HG03432 (cell line): ENCODE results near the gene TAX1BP3.

ENCODE experiments used
- ATAC-seq: cut with Tn5 transposase; IDR thresholded peaks from one replicate; pipeline ENCODE4 v1.9.1; 2021; ENCODE audit warnings: mild to moderate bottlenecking, moderate library complexity; ENCODE audit not compliant: unreplicated experiment

The TAX1BP3 gene

GRCh38 chr17:3659541-3660111 is 8.8 kb downstream of the TAX1BP3 start:
- no peak for ATAC-seq

GRCh38 chr17:3658784-3659449 is 9.5 kb downstream of the TAX1BP3 start:
- ATAC-seq, result no peak

- ATAC-seq, result no peak
Observed at GRCh38 chr17:3657874-3658783, 10.2 kb downstream of the TAX1BP3 start.

GRCh38 chr17:3657588-3657869 is 10.8 kb downstream of the TAX1BP3 start:
- no peak for ATAC-seq

DNA sequence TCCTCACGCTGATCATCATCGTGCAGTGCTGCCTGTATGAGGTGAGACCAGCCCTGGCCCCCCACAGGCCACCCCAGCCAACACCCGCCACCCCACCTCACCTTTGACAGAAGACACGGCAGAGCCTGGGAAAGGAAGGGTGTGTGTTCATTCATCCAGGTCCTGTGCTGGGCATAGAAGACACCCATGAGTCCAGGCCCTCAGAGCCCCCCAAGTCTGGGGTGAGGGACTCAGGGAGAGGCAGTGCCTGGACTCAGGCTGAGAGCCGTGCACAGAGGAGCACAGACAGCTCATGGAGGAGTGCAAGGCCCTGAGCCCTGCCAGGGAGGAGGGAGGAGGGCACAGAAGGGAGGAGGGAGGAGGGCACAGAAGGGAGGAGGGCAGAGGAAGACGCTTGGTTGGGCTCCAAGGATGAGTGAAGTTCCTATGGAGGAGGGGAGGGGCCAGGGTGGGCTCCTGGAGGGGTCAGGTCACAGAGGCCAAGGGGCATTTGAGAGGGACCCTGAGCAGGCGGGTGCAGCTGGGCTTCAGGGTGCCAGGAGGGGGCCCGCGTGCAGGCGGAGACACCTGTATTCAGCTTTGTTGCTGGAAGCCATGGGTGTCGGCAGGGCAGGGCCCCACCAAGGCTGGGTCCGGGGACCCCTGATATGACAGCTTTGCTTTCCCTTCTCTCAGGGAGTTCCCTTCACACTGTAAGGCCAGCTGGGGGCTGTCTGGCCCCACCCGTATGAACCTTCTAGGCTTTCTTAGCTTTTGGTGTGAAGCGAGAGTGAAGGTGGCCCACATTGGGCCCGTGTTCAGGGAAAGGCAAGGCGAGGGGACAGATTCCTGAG is 11.4 kb downstream of the TAX1BP3 start:
- ATAC-seq, result no peak

DNA sequence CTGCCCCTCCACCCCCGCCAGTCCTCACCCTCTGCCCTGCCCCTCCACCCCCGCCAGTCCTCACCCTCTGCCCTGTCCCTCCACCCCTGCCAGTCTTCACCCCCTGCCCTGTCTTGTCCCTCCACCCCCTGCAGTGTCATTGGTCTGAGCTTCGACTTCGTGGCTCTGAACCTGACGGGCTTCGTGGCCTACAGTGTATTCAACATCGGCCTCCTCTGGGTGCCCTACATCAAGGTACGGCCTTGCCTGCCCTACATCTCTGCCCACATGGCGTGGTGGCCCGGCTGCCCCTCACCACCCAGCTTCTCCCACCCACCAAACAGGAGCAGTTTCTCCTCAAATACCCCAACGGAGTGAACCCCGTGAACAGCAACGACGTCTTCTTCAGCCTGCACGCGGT is 12.0 kb downstream of the TAX1BP3 start:
- no peak for ATAC-seq

GRCh38 chr17:3655766-3656165 is 12.6 kb downstream of the TAX1BP3 start:
- ATAC-seq, result no peak

DNA sequence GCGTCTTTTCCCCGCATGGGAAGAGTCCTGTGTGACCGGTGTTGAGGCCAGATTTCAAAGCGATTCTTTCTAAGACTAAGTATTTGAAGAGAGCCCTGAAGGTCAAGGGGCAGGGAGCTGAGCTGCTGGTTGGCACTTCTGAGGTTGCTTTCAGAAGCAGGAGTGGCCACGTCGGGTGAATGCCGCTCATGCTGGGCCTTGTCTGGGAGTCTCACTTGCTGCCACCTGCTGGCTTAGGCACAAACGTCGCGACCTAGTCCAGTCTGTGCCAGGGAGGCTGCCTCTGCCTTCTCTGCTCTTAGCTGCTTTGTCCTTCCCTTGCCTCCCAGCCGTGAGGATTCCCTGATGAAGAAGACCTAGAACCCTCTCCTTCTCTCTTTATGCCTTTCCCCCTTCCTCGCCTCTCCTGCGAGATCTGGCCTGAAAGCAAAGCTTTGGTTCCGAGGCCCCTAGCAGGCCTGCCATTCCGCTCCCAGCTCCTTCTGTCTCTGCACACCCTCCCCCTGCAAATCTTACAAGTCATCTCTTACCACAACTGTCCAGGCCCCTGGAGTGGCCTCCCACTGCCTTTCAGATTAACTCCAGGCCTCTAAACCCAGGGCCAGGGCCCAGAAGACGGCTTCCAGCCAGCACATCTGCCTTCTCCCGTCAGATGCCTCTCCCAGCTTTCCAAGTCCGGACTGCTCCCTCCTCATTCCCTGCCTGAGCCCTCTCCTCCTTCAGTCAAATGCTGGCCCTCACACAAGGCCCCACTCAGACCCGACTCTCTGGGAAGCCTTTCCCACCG is 20.4 kb downstream of the TAX1BP3 start:
- no peak for ATAC-seq

GRCh38 chr17:3647251-3647650 is 21.1 kb downstream of the TAX1BP3 start:
- ATAC-seq, result no peak

- no peak for ATAC-seq
Observed at GRCh38 chr17:3645310-3645709, 23.1 kb downstream of the TAX1BP3 start.

DNA sequence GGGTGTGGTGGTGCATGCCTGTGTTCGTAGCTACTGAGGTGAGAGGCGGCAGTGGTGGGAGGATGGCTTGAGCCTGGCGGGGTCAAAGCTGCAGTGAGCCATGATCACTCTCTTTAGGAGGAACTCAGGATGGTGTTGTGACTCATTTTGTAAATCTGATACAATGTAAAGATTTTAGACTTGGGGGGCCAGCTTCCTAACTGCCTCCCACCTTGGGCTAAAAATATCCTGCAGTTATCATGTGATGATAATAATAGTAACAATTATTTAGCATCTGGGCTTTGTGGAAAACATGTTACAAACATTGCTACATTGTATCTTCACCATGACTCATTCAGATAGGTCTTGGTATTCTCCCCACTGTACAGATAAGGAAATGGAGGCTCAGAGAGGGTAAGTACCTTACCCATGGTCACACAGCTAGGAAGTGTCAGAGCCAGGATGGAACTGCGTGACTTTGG is 24.5 kb downstream of the TAX1BP3 start:
- ATAC-seq, result no peak

GRCh38 chr17:3641717-3642486 is 26.5 kb downstream of the TAX1BP3 start:
- no peak for ATAC-seq

- no peak for ATAC-seq
Observed at GRCh38 chr17:3641014-3641413, 27.4 kb downstream of the TAX1BP3 start.

GRCh38 chr17:3639981-3640596 is 28.3 kb downstream of the TAX1BP3 start:
- no peak for ATAC-seq

GRCh38 chr17:3636908-3637373 is 31.4 kb downstream of the TAX1BP3 start:
- peak; percentile 17 for ATAC-seq

- peak; percentile 94 for ATAC-seq
Observed at GRCh38 chr17:3636154-3636907, 32.0 kb downstream of the TAX1BP3 start, which contains the start of the genes CTNS and SHPK. CTNS (plus strand) TSS chr17:3636760; CDS start chr17:3640207, 3,447 bp downstream. SHPK (minus strand) TSS chr17:3636250; CDS start chr17:3636219, 31 bp downstream.

GRCh38 chr17:3635474-3636153 is 32.8 kb downstream of the TAX1BP3 start:
- ATAC-seq, result no peak
